Spinal cord (tissue), 10 donors: ENCODE data around the gene PCP2. TPM values are rescaled to one million over a fixed set of nuclear protein-coding genes. Genes with fewer than 3 reads are reported as not detected.

Experiments
- DNase-seq, 6 donors: peaks; one replicate each; pipeline versions ENCODE4 v3.0.0 to v3.0.0-alpha.2; 2013 to 2015; ENCODE audit warnings: low spot score in 6 of 6, low read depth in 4 of 6
- H3K27ac ChIP-seq: one replicate; pipeline ENCODE4 v1.5.1; 2013; ENCODE audit warnings: low read depth, low read length, control low read depth
- H3K27me3 ChIP-seq: one replicate; pipeline ENCODE4 v1.6.1; 2013; ENCODE audit warnings: low read length; ENCODE audit not compliant: control insufficient read depth, insufficient read depth
- H3K36me3 ChIP-seq: one replicate; pipeline ENCODE4 v1.6.1; 2013; ENCODE audit warnings: low read length; ENCODE audit not compliant: control insufficient read depth, insufficient read depth
- H3K4me1 ChIP-seq: one replicate; pipeline ENCODE4 v1.6.1; 2013; ENCODE audit warnings: low read length; ENCODE audit not compliant: control insufficient read depth, insufficient read depth
- H3K4me3 ChIP-seq: one replicate; pipeline ENCODE4 v1.5.1; 2013; ENCODE audit warnings: low read depth, low read length, control low read depth
- H3K9me3 ChIP-seq: one replicate; pipeline ENCODE4 v1.6.1; 2013; ENCODE audit warnings: low read length; ENCODE audit not compliant: control insufficient read depth, insufficient read depth
- WGBS: methylation state at CpG from one replicate; pipeline ENCODE4 v1.1.5; 2013; ENCODE audit warnings: missing lambda C conversion rate; ENCODE audit not compliant: insufficient coverage; 5-methylcytosine and 5-hydroxymethylcytosine counted together
- polyA plus RNA-seq, 2 donors: library from polyadenylated mRNA; unstranded; fragments of 120-200 nt; gene quantifications; one replicate each; pipeline ENCODE4 v1.2.1, GENCODE V29; 2013; ENCODE audit not compliant: insufficient read length in 2 of 2
- total RNA-seq, 2 donors: library from RNA; depleted of rRNA in 1 of 2; stranded (reverse); fragments of 120-200 nt in 1 of 2; fragments of >200 nt in 1 of 2; gene quantifications; one replicate each; pipeline versions ENCODE4 v1.2.3 to v1.2.4, GENCODE V29; 2013 to 2014
- donor health status: healthy.

The PCP2 gene
- total and polyA plus RNA-seq, 4 donors: 0.62 TPM; not detected in 3

GRCh38 chr19:7640803-7641202 lies 7.3 kb upstream of the PCP2 start:
- Histone ChIP-seq H3K36me3 (peaks cover 3% of the 10 kb centered on the region), H3K4me3 (no peak overlapping the region), H3K4me1 (no peaks in the 10 kb centered on the region), H3K9me3 (no peaks in the 10 kb centered on the region), H3K27ac (no peak overlapping the region), H3K27me3 (peaks cover 19% of the 10 kb centered on the region)
- DNase-seq: no peak
- WGBS: 96% methylated on average over 3 of the region's 11 CpGs

DNA sequence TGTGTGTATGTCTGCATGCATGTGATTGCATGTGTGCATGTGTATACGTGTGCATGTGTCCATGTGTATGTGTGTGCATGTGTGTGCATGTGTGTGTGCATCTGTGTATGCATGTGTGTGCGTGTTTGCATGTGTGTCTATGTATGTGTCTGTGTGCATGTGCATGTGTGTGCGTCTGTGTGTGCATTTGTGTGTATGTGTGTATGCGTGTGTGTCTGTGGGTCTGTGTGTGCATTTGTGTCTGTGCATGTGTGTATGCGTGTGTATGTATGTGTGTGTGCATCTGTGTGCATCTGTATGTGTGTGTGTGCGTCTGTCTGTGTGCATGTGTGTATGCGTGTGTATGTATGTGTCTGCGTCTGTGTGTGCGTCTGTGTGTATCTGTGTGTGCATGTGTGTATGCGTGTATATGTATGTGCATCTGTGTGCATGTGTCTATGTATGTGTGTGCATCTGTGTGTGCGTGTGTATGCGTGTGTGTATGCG lies 6.4 kb upstream of the PCP2 start:
- Histone ChIP-seq H3K9me3 (no peaks in the 10 kb centered on the region), H3K4me1 (no peaks in the 10 kb centered on the region), H3K27ac (no peak overlapping the region), H3K27me3 (peaks cover 22% of the 10 kb centered on the region), H3K4me3 (no peak overlapping the region), H3K36me3 (peaks cover 3% of the 10 kb centered on the region)
- no peak for DNase-seq
- 97% methylated on average over 13 of the region's 13 CpGs for WGBS

GRCh38 chr19:7638802-7639465 lies 5.4 kb upstream of the PCP2 start:
- Histone ChIP-seq H3K27me3 (peaks cover 22% of the 10 kb centered on the region), H3K9me3 (no peaks in the 10 kb centered on the region), H3K36me3 (peaks cover 3% of the 10 kb centered on the region), H3K4me1 (no peaks in the 10 kb centered on the region), H3K27ac (no peak overlapping the region), H3K4me3 (no peak overlapping the region)
- WGBS: 69% methylated on average over 12 of the region's 12 CpGs
- DNase-seq: no peak

DNA sequence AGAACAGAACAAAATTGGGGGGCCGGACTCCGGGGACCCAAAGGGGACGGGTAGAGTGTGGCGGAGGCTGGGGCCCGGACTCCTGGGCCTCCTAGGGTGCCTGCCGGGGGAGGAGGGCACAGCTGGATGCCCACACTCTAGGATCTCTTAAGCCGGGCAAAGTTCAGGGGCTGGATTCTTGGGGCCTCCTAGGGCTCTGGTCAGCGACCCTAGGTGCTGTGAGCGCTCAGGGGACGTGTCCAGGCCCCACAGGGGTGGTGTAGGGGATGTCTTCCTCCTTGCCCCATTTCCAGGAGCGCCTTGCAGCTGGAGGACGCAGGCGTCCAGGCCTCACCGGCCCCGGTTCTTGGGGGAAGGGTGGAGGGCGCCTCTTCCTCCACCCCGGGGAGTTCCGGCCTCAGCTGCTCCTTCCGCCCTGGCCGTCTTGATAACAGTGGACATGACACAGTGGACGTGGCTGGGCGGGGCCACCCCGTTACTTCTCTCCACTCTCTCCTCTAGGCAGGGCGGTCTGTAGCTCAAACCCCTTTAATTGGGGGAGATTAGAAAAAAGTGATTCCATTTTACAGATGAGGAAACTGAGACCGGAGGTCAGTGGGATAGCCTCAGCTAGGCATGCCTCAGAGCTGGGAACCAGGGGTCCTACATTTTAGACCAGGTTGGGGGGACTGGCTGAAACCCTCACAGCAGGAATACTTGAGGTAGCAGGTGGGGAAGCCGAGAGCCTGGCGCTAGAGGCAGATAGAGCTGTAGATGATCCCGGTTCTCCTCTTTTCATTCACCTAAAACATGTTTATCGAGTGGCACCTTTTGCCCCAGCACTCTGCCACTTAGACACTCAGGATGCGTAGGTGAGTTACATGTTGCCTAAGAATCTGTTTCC lies 4.1 kb upstream of the PCP2 start:
- DNase-seq: no peak
- Histone ChIP-seq H3K9me3 (no peaks in the 10 kb centered on the region), H3K36me3 (peaks cover 7% of the 10 kb centered on the region), H3K27ac (no peak overlapping the region), H3K4me1 (no peaks in the 10 kb centered on the region), H3K27me3 (peaks cover 22% of the 10 kb centered on the region), H3K4me3 (no peak overlapping the region)
- WGBS: 43% methylated on average over 18 of the region's 30 CpGs

- Histone ChIP-seq H3K4me1 (no peaks in the 10 kb centered on the region), H3K27me3 (peaks cover 22% of the 10 kb centered on the region), H3K27ac (no peak within 1 kb of the TSS), H3K4me3 (no peak within 1 kb of the TSS), H3K9me3 (no peaks in the 10 kb centered on the region), H3K36me3 (peaks cover 15% of the 10 kb centered on the region)
- DNase-seq: no peak
- 8% methylated on average over 57 of the region's 61 CpGs for WGBS
Observed at GRCh38 chr19:7636691-7637373, 3.3 kb upstream of the PCP2 start, which contains the start of gene STXBP2. Gene STXBP2, plus strand, starts transcription at chr19:7637110. Its CDS starts 40 bp downstream, at chr19:7637150.

- WGBS: 67% methylated on average over 16 of the region's 16 CpGs
Observed at GRCh38 chr19:7636317-7636690, 2.8 kb upstream of the PCP2 start.

GRCh38 chr19:7635670-7636069 lies 2.2 kb upstream of the PCP2 start:
- Histone ChIP-seq H3K27me3 (peaks cover 22% of the 10 kb centered on the region), H3K4me1 (peaks cover 8% of the 10 kb centered on the region), H3K27ac (no peak overlapping the region), H3K9me3 (no peaks in the 10 kb centered on the region), H3K4me3 (no peak overlapping the region), H3K36me3 (peaks cover 22% of the 10 kb centered on the region)
- WGBS: 63% methylated on average over 4 of the region's 6 CpGs
- DNase-seq: no peak

More at GRCh38 chr19:7636317-7636690, 2.8 kb upstream of the PCP2 start:
- H3K4me1 ChIP-seq: peaks cover 4% of the 10 kb centered on the region
- H3K27ac ChIP-seq: no peak overlapping the region
- DNase-seq: no peak
- H3K36me3 ChIP-seq: peaks cover 20% of the 10 kb centered on the region
- H3K4me3 ChIP-seq: no peak overlapping the region
- H3K9me3 ChIP-seq: no peaks in the 10 kb centered on the region
- peaks cover 22% of the 10 kb centered on the region for H3K27me3 ChIP-seq

DNA sequence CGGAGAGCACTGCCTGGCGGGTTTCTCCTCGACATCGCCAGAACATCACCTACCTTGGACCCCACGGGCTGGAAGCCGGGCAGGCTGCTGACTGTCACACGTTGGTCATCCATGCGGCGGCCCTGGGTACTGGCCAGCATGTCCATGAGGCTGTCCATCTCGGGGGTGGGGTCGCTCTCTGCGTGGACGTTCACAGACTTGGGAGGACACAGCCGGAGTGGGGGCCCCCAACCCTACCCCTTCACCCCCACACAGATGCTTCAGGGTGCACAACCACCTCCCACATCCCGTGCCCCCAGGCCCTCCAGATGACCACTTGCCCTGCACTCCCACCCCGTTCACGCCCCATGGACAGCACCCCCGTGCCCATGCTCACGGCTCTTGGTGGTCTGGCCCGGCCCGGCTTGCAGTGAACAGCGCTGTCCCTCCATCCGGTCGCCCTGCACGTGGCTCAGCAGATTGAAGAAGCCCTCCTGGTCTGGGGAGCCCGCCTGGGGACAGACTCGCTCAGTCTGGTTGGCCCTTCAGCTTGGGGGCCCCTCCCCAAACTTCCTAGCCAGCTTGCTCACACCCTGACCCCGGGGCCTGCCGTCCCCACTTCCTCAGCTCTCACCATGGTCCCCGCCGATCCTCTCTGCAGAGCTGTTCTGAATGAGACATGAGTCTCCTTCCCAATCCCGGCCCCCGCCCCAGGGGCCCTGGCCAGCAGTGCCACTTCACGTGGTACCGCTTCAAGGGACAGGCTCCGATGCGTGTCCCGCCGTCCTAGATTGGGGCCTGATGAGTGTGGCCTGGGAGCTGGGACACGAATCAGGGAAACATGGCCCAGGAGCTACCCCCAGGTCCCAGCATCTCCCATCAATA lies 947 bp downstream of the PCP2 start:
- no peak overlapping the region for H3K27ac ChIP-seq
- DNase-seq: no peak
- 92% methylated on average over 39 of the region's 40 CpGs for WGBS
- H3K4me3 ChIP-seq: no peak overlapping the region
- H3K27me3 ChIP-seq: peaks cover 18% of the 10 kb centered on the region
- peaks cover 29% of the 10 kb centered on the region for H3K36me3 ChIP-seq
- no peaks in the 10 kb centered on the region for H3K9me3 ChIP-seq
- peaks cover 34% of the 10 kb centered on the region for H3K4me1 ChIP-seq

GRCh38 chr19:7631577-7631976 lies 1.9 kb downstream of the PCP2 start:
- no peaks in the 10 kb centered on the region for H3K9me3 ChIP-seq
- no peak overlapping the region for H3K27ac ChIP-seq
- H3K4me3 ChIP-seq: no peak overlapping the region
- H3K4me1 ChIP-seq: peaks cover 36% of the 10 kb centered on the region
- DNase-seq: no peak
- peaks cover 39% of the 10 kb centered on the region for H3K36me3 ChIP-seq
- 93% methylated on average over 12 of the region's 12 CpGs for WGBS
- peaks cover 9% of the 10 kb centered on the region for H3K27me3 ChIP-seq
